ENCODE results near the gene PPP1R8.

Gene PPP1R8

GRCh38 chr1:27872059-27872801, 41.6 kb downstream of the PPP1R8 start, which contains the start of gene THEMIS2:
TSS of gene THEMIS2 (plus strand) at chr1:27872544. CDS start at chr1:27872572, 28 bp downstream.
- DNase-seq (ENCODE audit: low read depth): peak; percentile 71

- DNase-seq (ENCODE audit: low read depth): no peak
Measured at GRCh38 chr1:27872802-27873551, 42.4 kb downstream of the PPP1R8 start.

- DNase-seq (ENCODE audit: low read depth): no peak
Measured at GRCh38 chr1:27873671-27874384, 43.2 kb downstream of the PPP1R8 start.

GRCh38 chr1:27876341-27877114, 45.9 kb downstream of the PPP1R8 start:
- DNase-seq (ENCODE audit: low read depth): no peak

GRCh38 chr1:27877115-27877416, 46.5 kb downstream of the PPP1R8 start:
- no peak for DNase-seq (ENCODE audit: low read depth)

GRCh38 chr1:27878039-27878438, 47.5 kb downstream of the PPP1R8 start:
- no peak for DNase-seq (ENCODE audit: low read depth)

GRCh38 chr1:27878787-27879335, 48.3 kb downstream of the PPP1R8 start:
- no peak for DNase-seq (ENCODE audit: low read depth)

- no peak for DNase-seq (ENCODE audit: low read depth)
Measured at GRCh38 chr1:27879374-27880082, 48.9 kb downstream of the PPP1R8 start.

GRCh38 chr1:27882543-27882903, 51.9 kb downstream of the PPP1R8 start:
- no peak for DNase-seq (ENCODE audit: low read depth)

GRCh38 chr1:27883536-27883935, 53.0 kb downstream of the PPP1R8 start:
- no peak for DNase-seq (ENCODE audit: low read depth)

GRCh38 chr1:27884006-27884954, 53.7 kb downstream of the PPP1R8 start:
- no peak for DNase-seq (ENCODE audit: low read depth)

GRCh38 chr1:27885114-27885528, 54.5 kb downstream of the PPP1R8 start:
- no peak for DNase-seq (ENCODE audit: low read depth)

GRCh38 chr1:27885621-27886352, 55.2 kb downstream of the PPP1R8 start:
- no peak for DNase-seq (ENCODE audit: low read depth)

- no peak for DNase-seq (ENCODE audit: low read depth)
Measured at GRCh38 chr1:27886353-27886679, 55.7 kb downstream of the PPP1R8 start.

GRCh38 chr1:27886744-27887143, 56.2 kb downstream of the PPP1R8 start:
- no peak for DNase-seq (ENCODE audit: low read depth)

GRCh38 chr1:27887215-27888021, 56.8 kb downstream of the PPP1R8 start:
- no peak for DNase-seq (ENCODE audit: low read depth)

- DNase-seq (ENCODE audit: low read depth): no peak
Measured at GRCh38 chr1:27889506-27889905, 58.9 kb downstream of the PPP1R8 start.

- DNase-seq (ENCODE audit: low read depth): no peak
Measured at GRCh38 chr1:27891196-27891889, 60.8 kb downstream of the PPP1R8 start.
